GM06990 (cell line): ENCODE measurements around the gene METAP1.
"Not testable (repeated sequence)": the region's sequence is repeated elsewhere in the genome, so short reads cannot be mapped to it uniquely, and the experiment has no call there.

Experiments used
- DNase-seq: peaks from one replicate; pipeline ENCODE4 v3.0.0-alpha.2; 2011; ENCODE audit not compliant: insufficient read length; ENCODE audit errors: extremely low read depth
- H3K27me3 ChIP-seq: replicated peaks from 2 replicates; pipeline ENCODE4 v1.6.0; 2011; ENCODE audit warnings: low read length; ENCODE audit not compliant: control insufficient read depth, insufficient read depth
- H3K36me3 ChIP-seq: 2 replicates; pipeline ENCODE4 v1.5.1; 2011; ENCODE audit warnings: low read length; ENCODE audit not compliant: control insufficient read depth, insufficient read depth
- H3K4me3 ChIP-seq: replicated peaks from 2 replicates; pipeline ENCODE4 v1.5.1; 2011; ENCODE audit warnings: low read depth, mild to moderate bottlenecking, control low read depth, low read length
- TF ChIP-seq, protein P1 (sequence below): IDR thresholded peaks from 2 replicates; pipeline ENCODE4 v1.5.1; 2011; ENCODE audit warnings: low read length, control low read depth, mild to moderate bottlenecking, inconsistent platforms; ENCODE audit not compliant: insufficient read depth, poor library complexity, severe bottlenecking

Gene METAP1

DNA sequence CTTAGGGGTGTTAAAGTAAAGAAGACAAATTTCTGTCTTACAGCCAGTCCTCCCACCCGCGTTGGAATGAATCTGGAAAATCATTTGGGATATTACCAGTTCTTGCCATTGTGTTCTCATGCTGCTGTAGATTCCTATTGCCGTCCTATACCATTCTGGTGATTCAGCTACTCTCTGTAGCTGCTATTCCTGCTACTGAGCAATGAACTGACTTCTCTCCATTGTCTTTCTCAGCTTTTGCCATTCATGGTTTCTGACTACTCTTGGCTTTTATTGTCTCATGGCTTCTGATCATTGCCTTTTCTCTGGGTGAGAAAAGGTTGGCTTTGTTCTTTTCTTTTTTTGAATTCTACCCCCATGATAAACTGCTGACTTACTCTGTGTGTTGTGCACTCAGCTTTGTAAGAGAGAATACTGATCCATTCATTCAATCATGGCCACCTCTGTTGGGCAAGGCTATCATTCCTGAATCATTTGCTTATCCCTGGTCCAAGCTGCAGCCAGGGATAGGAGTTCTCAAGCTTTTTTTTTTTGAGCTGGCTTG is 27.7 kb upstream of the METAP1 start:
- no peaks in the 10 kb centered on the region; the same call in 1 of the 2 replicates for H3K27me3 ChIP-seq
- H3K4me3 ChIP-seq = no peak overlapping the region
- no peak for DNase-seq
- no peaks in the 10 kb centered on the region for H3K36me3 ChIP-seq
- TF ChIP-seq, protein P1, sequence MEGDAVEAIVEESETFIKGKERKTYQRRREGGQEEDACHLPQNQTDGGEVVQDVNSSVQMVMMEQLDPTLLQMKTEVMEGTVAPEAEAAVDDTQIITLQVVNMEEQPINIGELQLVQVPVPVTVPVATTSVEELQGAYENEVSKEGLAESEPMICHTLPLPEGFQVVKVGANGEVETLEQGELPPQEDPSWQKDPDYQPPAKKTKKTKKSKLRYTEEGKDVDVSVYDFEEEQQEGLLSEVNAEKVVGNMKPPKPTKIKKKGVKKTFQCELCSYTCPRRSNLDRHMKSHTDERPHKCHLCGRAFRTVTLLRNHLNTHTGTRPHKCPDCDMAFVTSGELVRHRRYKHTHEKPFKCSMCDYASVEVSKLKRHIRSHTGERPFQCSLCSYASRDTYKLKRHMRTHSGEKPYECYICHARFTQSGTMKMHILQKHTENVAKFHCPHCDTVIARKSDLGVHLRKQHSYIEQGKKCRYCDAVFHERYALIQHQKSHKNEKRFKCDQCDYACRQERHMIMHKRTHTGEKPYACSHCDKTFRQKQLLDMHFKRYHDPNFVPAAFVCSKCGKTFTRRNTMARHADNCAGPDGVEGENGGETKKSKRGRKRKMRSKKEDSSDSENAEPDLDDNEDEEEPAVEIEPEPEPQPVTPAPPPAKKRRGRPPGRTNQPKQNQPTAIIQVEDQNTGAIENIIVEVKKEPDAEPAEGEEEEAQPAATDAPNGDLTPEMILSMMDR = no peak

DNA sequence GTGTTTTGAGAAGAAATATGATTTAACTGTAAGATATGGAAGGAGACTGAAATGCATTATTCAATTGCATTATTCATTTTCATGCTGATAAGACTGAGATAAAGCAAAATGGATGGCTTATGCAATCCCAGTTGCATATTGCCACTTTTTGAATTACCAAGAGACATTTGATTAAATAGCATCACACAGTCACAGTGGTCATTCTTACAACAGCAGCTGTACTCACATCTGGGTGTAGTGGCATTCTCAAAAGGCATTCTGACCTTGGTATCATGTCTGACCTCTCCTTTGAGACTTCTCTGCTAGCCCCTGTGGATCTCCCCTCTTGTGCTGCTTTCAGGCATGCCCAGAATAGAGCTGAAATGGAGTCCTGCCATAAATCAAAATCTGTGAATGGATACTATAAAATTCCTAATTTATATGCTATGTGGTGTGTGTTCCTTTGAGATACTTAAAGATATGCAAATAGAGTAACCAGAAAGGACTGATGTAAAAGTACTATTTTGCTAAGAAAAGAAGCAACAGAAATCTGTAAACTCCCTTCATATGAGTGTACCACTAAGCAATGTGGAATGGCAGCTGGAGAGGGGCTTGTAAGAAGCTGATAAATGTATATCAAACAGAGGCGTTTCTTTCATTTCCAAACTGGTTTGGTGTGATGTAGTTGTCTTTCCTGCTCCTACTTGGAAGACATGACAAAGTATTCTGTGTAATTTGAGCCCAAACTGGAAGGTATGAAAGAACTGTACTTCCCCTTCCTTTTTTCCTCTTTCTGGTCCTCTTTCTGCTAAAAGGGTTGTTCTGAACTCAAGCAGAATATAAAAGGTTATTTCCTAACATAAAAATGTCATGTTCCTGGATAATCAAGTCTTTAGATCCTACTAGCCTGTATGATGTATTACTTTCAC is 25.4 kb upstream of the METAP1 start:
- Histone ChIP-seq H3K36me3 (no peaks in the 10 kb centered on the region), H3K4me3 (no peak overlapping the region), H3K27me3 (no peaks in the 10 kb centered on the region; the same call in 1 of the 2 replicates)
- DNase-seq = no peak
- TF ChIP-seq, protein P1 = no peak

GRCh38 chr4:98976716-98977115 is 18.8 kb upstream of the METAP1 start:
- Histone ChIP-seq H3K27me3 (no peaks in the 10 kb centered on the region), H3K36me3 (no peaks in the 10 kb centered on the region), H3K4me3 (no peak overlapping the region)
- DNase-seq = no peak
- TF ChIP-seq, protein P1 = no peak

GRCh38 chr4:98977557-98977956 is 18.0 kb upstream of the METAP1 start:
- Histone ChIP-seq H3K36me3 (no peaks in the 10 kb centered on the region), H3K4me3 (no peak overlapping the region), H3K27me3 (no peaks in the 10 kb centered on the region)
- TF ChIP-seq, protein P1 = no peak
- no peak for DNase-seq

GRCh38 chr4:98987720-98988119 is 7.8 kb upstream of the METAP1 start:
- H3K36me3 ChIP-seq = no peaks in the 10 kb centered on the region
- no peaks in the 10 kb centered on the region for H3K27me3 ChIP-seq
- TF ChIP-seq, protein P1 = no peak
- no peak for DNase-seq
- H3K4me3 ChIP-seq = no peak overlapping the region

DNA sequence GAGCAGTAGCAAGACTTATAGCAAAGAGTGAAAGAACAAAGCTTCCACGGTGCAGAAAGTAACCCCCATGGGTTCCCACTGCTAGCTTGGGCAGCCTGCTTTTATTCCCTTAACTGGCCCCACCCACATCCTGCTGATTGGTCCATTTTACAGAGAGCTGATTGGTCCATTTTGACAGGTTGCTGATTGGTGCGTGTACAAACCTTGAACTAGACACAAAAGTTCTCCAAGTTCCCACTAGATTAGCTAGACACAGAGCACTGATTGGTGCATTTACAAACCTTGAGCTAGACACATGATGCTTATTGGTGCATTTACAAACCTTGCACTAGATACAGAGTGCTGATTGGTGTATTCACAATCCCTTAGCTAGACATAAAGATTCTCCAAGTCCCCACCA is 2.7 kb upstream of the METAP1 start:
- not testable (repeated sequence) for H3K36me3 ChIP-seq, H3K27me3 ChIP-seq, H3K4me3 ChIP-seq, DNase-seq
